Measurements from ENCODE around the gene ABCC4.

GRCh38 chr13:95117092-95117491 lies 184.2 kb downstream of the ABCC4 start:
- no peak for TF ChIP-seq POLR2A (IDR thresholded peaks at IDR 0.05)
- no peak for TF ChIP-seq CTCF (IDR thresholded peaks at IDR 0.05)
- no peak for TF ChIP-seq POLR2AphosphoS5 (IDR thresholded peaks at IDR 0.05)

All from suprapubic skin (tissue), 4 donors.